NCI-H446 (cell line): ENCODE measurements around the gene PYGM.
A peak's percentile ranks its signal among the peaks of the same experiment; 100 is the strongest.

ENCODE experiments used
- DNase-seq, 2 experiments: peaks; one replicate each; lab custom pipeline; 2025; lab: John Stamatoyannopoulos, UW

The PYGM gene

DNA sequence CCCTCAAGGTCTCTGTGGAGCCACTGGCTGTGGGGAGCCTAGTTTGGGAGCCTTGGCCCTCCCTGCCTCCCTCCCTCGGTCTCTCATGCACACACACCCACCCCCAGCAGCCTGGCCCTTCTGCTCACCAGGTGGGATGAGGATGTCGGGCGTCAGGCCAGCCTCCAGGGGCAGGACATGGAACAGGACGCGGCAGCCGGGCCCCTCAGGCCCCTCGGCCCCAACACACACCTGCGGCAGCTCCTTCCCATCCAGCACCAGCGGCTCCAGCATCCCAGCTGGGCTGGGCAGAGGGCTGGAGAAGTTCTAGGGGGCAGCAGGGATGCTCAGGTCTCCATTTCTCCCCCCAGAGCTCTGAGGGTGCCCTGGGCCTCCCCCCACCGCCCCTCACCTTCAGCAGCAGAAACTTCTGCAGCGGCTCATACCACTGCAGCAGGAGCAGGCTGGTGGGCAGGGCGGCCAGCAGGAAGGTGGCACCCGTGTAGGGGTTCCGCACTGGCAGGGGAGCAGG, 32.1 kb upstream of the PYGM start:
- no peak for DNase-seq

DNA sequence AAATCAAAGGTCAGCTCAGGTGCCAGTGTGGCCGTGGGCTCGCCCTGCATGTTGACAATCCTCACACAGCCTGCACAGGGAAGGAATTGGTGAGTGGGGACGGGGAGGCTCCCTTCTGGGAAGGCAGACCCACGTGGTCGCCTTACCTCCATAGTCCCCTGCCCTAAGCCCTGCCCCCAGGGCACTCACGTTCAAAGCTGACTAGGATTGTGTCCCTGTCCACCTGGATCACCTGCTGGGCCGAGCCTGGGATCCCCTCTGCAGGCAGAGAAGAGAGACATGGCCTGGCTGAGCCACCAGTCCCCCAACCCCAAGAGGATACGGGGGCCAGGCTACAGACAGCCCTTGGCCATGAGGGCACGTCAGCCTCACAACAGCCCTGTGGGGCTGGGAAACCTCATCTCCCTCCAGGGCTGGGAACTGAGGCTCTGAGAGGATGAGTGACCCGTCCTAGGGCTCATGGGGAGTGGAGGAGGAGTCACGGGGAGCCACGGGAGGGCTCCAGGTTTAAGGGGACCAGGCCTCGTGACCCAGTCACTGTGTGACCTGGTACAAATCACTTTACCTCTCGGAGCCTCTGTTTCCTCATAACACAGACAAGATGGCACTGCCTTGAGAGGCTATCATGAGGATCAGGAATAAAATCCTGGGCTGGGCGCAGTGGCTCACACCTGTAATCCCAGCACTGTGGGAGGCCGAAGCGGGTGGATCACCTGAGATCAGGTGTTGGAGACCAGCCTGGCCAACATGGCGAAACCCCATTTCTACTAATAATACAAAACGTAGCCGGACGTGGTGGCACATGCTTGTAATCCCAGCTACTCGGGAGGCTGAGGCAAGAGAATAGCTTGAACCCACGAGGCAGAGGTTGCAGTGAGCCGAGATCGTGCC, 30.7 kb upstream of the PYGM start:
- no peak for DNase-seq

DNA sequence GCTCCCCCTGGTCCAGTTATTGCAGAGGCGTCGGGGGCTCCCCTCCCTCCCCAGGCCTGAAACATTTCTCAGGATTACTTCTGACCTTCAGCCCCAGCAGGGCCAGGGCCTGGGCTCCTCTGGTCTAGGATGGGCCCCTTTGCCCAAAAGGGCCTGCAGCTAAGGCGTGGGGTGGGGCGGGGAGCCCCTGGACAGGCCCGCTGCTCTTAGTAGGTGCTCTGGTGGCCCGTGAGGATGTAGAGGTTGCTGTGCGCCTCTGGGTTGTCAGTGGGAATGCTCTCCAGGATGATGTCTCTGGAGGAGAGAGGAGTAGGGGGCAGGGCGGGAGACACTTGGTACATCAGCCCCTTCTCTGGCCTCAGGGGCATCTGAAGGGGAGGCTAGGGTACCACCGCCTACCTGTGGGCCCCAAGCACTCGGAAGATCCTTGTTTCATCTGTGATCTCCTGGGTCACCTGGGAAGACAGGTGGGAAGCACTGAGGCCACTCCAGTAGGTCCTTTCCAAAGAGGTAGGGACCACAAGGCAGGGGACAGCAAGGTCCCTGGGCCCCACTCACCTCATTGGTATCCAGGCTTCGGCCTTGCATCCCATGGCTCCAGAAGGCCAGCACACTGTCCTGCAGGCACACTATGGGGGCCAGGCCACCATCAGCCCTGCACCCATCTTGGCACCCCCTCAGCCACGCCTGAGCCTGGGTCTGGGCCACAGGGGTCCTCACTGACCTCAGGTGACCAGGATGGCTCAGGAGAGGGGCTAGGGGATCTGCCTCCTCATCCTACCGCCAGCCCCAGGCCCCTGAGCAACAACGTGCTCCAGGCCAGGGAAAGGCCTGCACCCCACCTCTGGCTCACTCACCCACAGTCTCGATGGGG, 29.8 kb upstream of the PYGM start:
- no peak for DNase-seq

DNA sequence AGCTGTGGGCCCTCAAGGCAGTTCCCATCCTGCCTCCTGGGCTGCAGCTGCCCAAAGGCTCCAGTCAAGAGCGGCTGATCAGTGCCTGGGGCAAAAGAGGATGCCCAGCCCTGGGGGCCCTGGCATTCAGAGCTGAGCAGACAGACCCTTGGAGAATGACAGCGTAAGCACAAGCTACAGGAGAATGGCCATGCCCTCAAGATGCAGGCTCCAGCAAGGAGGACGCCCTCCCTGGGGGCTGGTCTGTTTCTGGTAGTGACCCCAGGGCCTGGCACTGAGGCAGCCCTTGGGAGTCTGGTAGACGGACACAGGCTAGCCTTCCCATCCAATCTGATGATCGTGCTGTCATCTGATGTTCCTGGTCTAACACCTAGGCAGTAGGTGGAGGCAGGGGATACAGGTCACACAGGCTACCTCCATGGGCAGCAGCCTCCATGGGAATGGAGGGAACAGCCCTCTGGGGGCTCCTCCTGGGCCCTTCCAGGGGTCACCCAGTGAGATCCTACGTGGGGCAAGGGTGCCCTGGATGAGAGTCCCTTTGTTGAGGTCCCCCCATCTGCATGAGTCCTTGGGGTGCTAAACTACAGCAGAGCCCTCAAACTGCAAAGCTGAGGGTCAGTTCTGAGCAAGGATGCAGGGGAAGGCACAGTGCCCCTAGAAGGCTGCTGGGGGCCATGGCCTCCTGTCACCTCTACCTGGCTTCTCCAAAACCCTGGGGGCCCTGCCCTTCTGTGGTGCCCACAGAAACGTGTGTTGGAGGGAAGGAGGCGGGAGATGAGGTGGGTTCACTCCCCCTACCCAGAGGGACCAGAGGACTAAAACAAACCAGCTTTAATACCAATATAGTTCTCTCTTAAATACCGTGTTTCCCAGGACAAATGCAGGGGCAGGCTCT, 28.8 kb upstream of the PYGM start:
- no peak for DNase-seq

DNA sequence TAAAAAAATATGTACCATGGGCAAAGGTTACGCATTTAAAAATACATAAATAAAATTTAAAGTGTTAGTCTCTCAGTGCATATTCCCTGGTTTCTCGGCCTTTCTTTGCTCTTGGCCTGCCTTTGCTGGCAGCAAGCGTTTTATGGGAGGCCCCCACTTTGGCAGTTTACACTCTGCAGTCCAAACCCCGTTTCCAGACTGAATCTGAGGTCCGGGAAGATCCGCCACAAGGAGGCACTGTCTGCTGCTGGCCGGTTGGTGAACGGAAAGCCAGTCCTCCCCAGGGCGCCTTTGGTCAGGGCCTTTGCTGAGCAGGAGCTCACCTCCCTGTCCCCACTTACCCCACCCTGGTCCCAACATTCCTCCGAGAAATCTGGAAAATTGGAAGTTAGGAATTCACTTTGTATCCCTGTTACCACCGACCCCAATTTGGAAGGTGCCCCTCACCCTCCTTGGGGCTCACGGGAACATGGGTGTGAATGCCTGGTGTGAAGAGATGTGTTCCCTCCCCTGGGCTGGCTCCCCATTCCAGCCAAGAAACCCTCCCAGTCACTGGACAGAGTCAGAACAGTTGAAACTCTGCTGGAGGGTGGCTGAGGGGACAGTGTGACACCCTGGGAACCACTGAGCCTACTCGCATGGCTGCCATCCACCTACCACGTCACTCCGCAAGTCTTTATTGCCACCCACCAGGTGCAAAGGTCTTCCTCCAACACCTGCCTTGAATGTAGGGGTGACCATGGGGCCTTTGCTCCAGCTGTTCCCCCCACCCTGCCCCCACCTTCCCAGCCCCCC, 27.9 kb upstream of the PYGM start:
- DNase-seq, result peak in 1 of 2 experiments; percentile 37

DNA sequence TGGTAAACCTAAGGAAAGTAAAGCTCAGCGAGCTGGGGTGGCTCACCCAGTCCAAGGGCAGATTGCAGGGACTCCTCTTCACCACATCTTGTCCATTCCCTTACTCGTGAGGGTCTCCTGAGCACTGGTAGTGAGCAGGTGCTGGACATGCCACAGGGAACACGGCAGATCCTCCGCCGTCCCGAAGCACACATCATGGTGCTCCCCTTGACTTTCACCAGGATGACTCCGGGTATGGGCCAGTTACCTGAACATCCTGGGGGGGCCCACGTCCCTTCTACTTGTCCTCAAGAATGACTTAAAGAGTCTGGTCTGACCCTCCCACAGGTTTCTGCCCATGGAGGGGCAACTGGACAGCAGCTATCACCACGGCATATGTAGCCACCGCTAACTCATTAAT, 26.5 kb upstream of the PYGM start:
- DNase-seq, result no peak

DNA sequence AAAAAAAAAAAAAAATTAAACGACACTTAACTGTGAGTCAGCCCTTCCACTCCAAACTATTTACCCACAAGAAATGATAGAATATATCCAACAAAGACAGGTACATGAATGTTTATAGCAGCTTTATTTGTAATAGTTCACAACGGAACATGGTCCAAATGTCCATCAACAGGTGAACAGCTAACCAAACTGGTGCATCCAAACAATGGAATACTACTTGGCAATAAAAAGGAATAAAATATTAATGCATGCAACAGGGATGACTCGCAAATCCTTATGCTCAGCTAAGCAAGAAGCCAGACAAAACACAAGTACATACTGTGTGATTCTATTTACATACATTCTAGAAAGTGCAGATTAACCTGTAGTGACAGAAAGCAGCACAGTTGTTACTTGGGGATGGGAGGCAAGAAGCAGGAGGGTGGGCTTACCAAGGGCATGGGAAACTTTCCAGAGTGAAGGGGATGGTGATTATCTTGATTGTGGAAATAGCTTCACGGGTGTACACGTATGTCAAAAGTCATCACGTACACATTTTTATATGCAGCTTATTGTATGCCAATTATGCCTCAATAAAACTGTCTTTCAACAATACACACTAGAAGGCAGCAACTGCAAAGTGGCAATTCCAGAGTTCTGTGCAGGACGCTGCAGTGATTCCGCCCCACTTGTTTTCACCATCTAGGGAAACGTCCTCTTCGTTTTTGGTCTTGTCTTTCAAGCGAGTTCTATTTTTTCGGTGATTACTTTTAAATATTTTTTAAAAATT, 25.2 kb upstream of the PYGM start:
- DNase-seq, result no peak

DNA sequence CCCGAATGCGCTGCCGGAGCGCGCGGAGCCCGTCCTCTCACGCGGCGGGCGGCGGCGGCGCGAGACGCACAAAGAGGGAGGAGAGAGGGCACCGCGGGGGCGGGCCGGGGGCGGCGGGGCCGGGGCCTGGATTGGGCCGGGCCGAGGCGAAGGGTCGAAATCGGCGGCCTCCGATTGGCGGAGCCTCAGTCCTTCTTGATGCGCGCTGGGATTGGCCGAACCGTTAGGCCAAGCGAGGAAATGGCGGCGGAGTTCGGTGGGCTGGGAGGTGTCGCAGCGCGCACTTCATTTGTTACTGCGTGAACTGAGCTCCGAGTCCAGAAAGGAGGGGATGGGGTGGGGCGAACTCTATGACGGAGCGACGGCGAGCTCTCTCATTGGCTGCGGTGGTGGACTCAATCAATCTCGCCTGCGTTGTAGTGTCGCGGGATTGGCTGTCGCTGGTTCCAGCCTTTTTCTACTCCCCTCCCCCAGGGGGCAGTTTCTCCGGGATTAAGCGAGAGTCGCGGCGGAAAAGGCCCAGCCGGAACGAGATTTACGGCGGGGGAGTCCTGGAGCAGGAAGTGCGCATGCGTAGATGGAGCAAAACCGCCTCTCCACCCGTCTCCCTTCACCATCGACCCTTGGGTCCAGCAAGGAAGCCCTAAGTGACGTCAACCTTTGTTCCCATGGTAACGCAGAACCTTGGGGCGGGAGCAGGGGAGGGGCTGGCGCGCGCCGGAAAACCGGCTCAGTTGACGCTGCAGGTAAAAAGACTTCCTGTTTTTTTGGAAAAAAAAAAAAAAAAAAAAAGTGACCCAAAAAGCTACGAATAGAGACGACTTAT, 18.9 kb upstream of the PYGM start, which contains the start of gene SF1:
Gene SF1, minus strand, starts transcription at position 70 of the 826 bp plus-strand sequence. CDS start 150 bp downstream, outside the sequence.
- DNase-seq, result peak; percentile 100

DNA sequence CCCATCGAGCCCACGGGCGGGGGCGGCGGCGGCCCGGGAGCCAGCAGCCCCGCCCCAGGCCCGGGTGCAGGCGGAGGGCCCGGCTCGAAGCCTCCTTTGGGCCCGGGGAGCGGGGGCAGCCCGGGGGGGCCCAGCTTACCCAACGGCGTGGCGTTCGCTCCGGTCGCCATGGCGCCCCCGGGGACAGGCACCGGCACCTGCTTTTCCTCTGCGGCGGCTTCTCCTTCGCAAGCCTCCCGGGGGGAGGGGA, 18.4 kb upstream of the PYGM start:
- DNase-seq, result no peak

DNA sequence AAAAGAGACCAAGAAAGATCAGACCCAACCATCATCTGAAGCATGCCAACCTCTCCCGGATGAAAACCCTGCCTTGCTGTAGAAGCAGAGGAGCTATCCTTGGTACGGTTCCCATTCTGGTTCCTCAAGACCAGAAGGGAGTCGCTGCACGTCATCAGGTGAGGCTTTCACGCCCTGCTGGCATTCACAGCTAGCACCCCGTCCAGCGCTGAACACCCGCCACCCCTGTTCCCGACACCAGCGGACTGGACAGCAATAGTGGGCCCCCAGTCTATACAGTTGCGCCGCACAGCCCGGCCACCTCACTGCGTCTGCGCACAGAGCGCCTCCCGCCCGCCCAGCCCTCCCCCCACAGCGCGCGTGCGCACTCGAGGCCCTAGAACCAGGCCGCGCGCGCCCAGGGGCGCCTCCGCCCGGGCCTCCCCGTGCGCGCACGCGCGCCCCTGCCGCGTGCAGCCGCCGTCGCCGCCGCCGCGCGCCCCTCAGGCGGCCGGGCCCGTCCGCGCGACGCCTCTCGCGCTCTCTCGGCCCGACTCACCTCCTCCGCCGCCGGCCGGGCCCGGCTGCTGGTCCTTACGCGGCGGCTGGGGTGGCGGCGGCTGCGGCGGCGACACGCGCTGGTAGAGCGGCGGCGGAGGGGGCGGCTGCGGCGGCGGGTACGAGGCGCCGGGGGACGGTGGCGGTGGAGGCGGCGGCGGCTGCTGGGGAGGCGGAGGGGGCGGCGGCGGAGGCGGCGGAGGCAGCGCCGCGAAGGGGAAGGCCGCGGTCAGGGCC, 17.9 kb upstream of the PYGM start:
- DNase-seq, result peak; percentile 47 to 87

DNA sequence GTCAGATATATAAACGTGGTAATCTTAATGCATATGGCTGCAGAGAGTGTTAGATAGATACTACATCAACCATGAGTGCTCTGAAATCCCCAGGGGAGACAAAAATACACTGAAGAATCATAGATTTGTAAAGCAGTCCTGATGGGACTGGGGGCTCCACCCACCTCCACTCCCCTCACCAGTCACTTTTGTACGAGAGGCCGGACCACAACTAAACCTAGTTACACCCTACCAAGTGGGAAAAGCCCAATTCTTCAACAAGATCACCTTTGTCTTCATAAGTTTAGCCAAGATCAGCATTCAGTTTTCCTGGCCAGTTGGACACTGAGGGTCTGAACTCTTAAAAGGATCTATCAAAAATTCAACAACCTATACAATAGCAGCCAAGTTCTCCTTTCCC, 17.1 kb upstream of the PYGM start:
- no peak for DNase-seq

DNA sequence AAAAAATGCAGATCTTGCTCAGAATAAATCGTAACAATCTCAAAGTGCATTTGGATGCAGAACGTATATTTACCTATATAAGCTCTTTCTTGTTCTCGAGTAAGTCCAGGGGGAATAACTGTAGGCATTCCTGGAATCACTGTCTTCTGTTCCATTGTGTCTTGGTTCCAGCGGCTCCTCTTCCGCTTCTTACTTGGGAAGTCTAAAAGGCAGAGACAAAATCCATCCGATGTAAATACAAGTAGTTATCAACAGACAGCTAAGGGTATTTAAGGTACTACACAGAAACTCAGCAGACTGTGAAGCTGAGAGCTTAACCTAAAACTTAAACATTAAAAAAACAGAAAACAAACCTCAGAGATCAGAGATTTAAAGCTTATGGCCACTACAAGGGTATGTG, 16.7 kb upstream of the PYGM start:
- no peak for DNase-seq

DNA sequence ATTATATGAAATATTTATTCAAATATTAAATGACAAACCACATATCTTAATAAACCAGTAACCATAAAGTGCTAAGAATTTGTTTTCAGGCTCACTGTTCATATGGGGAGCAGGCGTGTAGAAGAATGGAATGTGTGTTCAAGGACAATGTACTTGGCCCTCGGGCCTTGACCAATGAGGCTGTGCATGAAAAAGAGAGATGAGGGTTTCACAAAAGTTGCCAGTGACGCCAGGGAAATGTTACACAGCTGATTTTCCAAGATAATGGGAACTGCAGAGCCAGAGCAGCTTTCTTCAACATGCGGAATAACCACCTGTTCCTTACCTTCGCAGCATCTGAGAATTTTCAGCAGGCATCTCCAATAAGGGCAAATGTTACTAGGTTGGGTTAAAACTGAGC, 14.4 kb upstream of the PYGM start:
- no peak for DNase-seq

DNA sequence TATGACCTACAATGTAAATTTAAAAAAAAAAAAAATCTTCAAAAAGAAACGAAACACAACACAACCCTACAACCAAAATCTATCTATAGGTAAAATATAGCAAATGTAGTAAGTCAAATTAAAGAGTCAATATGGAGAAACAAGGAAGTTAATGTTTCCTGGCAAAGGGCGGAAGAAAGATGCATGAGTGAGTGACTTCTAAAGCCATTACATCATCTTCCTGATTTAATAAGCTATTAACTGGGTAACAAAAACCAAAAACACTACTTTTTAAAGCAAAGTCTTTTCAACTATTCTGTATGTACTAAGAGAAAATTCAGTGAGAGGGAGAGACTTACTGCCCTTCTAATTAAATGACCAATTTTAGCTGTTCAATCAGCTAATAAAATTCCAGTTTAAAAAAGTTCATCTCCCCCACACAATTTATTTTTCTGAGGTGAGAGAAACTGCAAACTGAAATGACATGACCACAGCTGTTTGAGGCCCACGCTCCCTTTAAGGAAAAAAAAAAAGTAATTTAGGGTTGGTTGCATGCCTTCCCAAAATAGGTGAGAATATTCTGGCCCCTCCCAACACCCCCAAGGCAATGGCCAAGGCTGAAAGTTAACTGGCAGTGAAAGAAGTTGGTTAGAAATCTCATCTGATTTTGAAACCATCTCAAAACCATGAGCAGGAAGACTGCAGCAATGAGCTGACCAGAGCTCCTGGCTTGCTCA, 12.7 kb upstream of the PYGM start:
- DNase-seq, result no peak

DNA sequence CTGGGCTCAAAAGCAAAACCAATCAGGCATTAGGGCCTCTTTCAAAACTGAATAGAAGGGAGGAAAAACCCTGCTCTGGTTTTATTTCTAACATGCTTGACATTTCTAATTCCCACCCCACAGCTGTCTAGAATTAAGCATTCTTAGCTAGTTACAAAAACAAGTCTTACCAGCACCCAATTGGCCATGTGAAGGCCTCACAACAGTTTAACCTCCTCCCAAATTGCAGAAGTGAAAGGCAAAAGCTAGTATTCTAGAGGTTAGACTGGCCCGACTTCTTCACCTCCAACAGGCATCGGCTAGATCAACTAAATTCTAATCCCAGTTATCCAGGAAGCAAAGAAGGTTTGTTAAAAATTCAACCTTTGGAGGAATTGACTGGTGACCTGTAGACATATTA, 12.1 kb upstream of the PYGM start:
- DNase-seq, result no peak

DNA sequence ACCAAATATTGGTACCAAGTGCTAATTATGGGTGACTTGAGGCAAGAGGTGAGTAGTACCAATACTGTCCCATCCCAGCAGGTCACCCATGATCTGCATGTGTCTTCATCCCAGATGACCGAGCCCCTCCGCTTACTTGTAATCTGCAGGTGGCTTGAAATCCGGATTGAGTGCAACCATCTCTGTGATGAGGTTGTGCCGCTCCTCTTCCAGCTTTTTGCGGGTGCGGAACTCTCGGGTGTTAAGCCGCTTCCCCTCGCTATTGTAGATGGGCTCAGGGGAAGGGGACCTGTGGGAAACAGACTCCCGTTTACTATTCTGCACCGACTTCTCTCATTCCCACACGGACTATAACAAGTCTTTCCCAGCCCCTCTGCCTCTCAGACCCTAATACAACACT, 10.3 kb upstream of the PYGM start:
- DNase-seq, result no peak

DNA sequence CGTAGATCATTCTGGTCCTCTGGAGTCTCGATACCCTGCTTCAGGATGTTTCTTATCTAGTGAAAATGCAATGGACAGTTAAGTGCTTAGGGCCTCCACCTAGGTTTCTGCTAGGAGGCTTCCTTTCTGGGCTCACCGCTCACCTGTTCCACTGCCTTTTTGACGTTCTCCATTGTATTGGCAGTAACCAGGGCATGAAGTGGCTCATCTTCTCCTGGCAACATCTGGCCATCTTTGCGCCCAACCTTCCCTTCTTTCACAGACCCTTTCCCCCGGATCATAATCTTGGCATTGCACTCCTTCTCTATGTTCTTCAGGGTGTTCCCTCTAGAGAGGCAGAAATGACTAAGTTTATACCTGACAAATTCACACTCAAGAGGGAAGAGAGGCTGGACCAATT, 9.5 kb upstream of the PYGM start:
- DNase-seq, result no peak

DNA sequence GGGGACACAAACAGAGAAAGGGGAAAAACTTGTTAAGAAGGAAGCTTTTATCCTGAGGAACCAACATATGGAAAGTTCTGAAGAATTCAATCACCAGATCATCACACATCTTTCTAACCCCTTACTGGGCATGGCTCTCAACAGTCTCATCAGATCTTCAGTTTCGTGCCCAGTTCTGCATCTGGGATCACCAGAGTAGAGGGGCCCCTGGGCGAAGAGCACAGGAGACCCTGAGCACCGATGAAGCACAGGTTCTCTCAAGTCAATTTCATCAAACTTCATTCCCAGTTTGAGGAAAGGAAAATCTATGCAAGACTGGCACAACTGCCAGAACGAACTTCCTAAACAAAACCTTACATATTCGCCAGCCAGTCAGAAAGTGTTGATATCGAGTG, 8.5 kb upstream of the PYGM start:
- no peak for DNase-seq
